Heart left ventricle (tissue), 13 donors: ENCODE results near the gene EXOC1L.

Experiments
- CTCF ChIP-seq, 12 donors: fragments of 200-600 bp; sonication (generic) in 4 of 12; IDR thresholded peaks; one replicate each; pipeline versions ENCODE4 v1.5.0 to v1.8.0; 2018 to 2022; ENCODE audit warnings: antibody characterized with exemption in 12 of 12, mild to moderate bottlenecking in 5 of 12
- POLR2A ChIP-seq, 2 donors: fragments of 450-650 bp; IDR thresholded peaks; one replicate each; pipeline ENCODE4 v1.6.1; 2017; ENCODE audit warnings: antibody characterized with exemption in 2 of 2, mild to moderate bottlenecking in 2 of 2, moderate library complexity in 2 of 2
- donor health status: ischemic (EF 13 %, LVEDD 7.1; RV severe dilation, severe dysfunction).
- donor health status: DM: no; HTN: yes; CAD: no.
- donor health status: DM: no; HTN: no; CAD: no.
- donor health status: ischemic (EF 25% LVEDD 6.9; RV normal size, moderate dysfunction).
- donor health status: ischemic (EF 25% LVEDD 5.7; RV mildly dilated, moderate dysfunction).
- donor health status: ischemic (EF 35%, LVEDD 5.7; RV mildly dilated, moderate dysfunction).
- donor health status: nonischemic (EF 11% LVEDD 7.7; RV severe dilation, severe dysfunction).
- donor health status: DM: yes; HTN: yes; CAD: no.
- donor health status: PGD.
- donor health status: ischemic (EF 29% LVEDD 5.4; RV normal size, mild dysfunction).
- donor health status: nonischemic (EF 23%, LVEDD 6.1; RV moderate dilation, normal function).

DNA sequence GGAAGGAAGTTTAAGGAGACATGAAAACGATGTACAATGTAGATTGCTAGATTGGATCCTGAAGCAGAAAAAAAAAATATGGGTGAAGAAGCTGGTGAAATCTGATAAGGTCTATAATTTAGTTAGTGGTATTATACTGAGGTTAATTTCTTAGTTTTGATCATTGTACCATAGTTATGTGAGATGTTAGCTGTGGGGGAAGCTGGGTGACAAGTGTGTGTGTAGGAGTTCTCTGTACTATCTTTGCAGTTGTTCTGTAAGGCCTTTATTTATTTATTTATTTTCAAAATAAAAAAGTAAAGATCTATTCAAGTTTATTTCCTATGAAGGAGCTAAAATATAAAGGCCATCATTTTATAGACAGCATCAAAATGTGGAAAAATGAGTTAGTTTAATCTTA, 21.4 kb downstream of the EXOC1L start:
- TF ChIP-seq POLR2A (IDR thresholded peaks at IDR 0.05), result no peak
- TF ChIP-seq CTCF (IDR thresholded peaks at IDR 0.05), result no peak
